GM18517 (cell line): ENCODE results near the gene SAMD11.

Source experiments
- ATAC-seq: cut with Tn5 transposase; IDR thresholded peaks from one replicate; pipeline ENCODE4 v1.9.1; 2021; ENCODE audit warnings: mild to moderate bottlenecking, moderate library complexity; ENCODE audit not compliant: unreplicated experiment

Gene SAMD11

GRCh38 chr1:992362-992761, 68.6 kb downstream of the SAMD11 start:
- no peak for ATAC-seq

- ATAC-seq = no peak
Measured at GRCh38 chr1:993379-993995, 69.8 kb downstream of the SAMD11 start.
